Measurements from ENCODE around the gene CHD2.

Gene CHD2

GRCh38 chr15:92930776-92931175 is 30.7 kb downstream of the CHD2 start:
- DNase-seq (ENCODE audit: low spot score): no peak

- DNase-seq (ENCODE audit: low spot score): no peak
Measured at GRCh38 chr15:92932946-92933649, 33.0 kb downstream of the CHD2 start.

GRCh38 chr15:92933831-92934230 is 33.7 kb downstream of the CHD2 start:
- no peak for DNase-seq (ENCODE audit: low spot score)

GRCh38 chr15:92934716-92935115 is 34.6 kb downstream of the CHD2 start:
- no peak for DNase-seq (ENCODE audit: low spot score)

DNA sequence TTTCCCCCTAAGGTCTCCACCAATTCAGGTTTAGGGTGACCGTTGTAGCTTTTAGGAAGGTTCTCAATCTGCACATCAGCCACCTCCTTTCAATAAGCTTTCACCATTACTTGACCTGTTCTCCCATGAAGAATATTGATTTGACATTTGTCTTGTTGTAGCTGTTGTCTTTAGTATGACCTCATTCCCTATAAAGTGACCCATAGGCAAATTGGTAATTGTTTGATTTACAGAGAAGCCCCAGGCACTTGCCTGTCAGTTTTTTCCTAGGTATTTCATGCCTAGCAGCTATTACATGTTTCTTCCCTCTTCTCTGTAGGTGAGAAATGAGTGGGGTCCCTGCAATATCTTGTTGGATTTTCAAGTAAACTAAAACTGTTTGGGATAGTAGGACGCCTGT is 36.0 kb downstream of the CHD2 start:
- no peak for DNase-seq (ENCODE audit: low spot score)

DNA sequence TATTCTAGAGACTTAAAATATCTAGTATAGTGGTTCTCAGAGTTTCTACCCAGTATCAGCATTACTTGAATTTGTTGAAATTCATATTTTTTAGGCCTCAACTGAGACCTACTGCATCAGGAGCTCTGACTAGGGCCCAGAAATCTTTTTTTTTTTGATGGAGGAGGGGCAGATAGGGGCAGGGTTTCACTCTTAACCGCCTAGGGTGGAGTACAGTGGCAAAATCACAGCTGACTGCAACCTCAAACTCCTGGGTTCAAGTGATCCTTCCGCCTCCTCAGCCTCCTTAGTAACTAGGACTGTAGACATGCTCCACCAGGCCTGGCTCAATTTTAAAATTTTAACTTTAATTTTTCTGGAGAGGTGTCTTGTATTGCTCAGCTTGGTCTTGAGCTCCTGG is 36.6 kb downstream of the CHD2 start:
- no peak for DNase-seq (ENCODE audit: low spot score)

DNA sequence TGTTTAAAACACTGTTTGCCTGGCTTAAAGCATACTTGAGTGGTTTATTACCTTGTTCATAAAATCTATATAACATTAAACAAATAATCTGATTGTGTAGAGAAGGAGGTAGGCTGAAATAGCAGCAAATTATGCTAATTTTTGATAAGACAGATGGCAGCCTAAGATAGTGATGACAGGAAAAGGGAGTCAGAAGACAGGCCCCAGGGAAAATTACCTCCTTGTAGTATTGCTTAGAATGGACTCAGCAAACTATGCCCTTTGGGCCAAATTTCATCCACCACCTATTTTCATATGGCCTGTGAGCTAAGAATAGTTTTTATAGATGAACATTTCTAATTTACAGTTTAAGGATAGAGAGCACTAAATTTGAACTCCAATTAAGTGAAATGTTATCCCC is 37.8 kb downstream of the CHD2 start:
- no peak for DNase-seq (ENCODE audit: low spot score)

- DNase-seq (ENCODE audit: low spot score): no peak
Measured at GRCh38 chr15:92938387-92938786, 38.3 kb downstream of the CHD2 start.

GRCh38 chr15:92941668-92942067 is 41.5 kb downstream of the CHD2 start:
- DNase-seq (ENCODE audit: low spot score): no peak

DNA sequence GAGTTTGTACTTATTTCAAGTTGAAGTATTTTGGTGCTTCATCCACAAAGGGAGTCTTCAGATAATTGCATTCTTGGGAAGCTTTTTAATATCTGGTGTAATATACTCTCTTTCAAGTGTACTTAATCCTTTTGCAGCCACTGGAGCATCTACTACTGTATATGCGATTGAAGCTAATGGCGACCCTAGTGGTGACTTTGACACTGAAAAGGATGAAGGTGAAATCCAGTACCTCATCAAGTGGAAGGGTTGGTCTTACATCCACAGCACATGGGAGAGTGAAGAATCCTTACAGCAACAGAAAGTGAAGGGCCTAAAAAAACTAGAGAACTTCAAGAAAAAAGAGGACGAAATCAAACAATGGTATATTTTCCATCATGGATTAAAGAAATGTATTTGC is 42.6 kb downstream of the CHD2 start:
- no peak for DNase-seq (ENCODE audit: low spot score)

DNA sequence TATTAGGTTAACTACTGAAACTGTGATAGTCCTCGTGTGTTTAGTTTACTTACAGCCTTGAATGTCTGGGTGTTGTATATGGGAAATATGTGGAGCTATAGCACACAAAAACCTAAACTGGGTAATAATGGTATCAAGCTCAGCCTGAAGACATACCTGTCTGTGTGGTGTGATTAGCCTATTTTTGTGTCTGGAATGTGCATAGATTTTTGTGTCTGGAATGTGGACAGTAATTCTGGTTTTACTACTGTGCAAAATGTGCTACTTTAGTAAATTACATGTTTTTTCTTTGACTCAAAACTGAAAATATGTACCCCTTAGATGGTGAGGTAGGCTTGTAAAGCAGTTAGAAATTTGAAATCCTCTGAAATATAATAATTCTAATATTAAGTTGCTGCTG is 43.5 kb downstream of the CHD2 start:
- no peak for DNase-seq (ENCODE audit: low spot score)

GRCh38 chr15:92944946-92945521 is 44.9 kb downstream of the CHD2 start:
- DNase-seq (ENCODE audit: low spot score): no peak

GRCh38 chr15:92947071-92947730 is 47.1 kb downstream of the CHD2 start:
- no peak for DNase-seq (ENCODE audit: low spot score)

DNA sequence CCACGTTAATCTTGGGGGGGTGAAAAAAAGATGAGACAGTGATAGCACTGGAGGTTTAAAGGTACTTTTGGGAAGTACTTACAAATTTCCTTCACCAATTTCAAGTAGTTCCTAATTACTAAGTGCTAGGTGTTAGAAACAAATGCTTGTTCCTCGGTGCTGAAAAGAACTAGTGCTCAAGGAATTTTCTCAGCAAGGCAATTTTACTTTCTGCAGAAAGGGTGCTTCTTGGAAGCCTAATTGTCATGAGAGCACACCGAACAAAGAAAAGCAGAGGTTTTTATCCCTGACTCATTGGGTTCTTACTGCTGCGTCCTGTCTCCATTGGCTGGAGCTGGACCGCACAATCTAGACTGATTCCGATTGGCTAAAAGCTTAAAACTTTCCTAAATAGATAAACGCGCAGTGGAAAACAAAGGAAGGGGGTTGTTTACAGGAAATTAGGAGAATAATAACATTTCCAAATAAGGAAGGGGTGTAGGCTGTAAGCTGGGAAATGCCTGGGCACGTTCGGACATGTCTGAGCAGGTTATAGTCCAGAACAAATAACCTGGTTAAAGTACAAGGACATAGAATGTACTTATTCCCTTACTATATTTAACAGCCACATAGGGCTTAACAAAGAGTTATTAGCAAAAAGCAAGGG is 49.6 kb downstream of the CHD2 start:
- DNase-seq (ENCODE audit: low spot score): no peak

DNA sequence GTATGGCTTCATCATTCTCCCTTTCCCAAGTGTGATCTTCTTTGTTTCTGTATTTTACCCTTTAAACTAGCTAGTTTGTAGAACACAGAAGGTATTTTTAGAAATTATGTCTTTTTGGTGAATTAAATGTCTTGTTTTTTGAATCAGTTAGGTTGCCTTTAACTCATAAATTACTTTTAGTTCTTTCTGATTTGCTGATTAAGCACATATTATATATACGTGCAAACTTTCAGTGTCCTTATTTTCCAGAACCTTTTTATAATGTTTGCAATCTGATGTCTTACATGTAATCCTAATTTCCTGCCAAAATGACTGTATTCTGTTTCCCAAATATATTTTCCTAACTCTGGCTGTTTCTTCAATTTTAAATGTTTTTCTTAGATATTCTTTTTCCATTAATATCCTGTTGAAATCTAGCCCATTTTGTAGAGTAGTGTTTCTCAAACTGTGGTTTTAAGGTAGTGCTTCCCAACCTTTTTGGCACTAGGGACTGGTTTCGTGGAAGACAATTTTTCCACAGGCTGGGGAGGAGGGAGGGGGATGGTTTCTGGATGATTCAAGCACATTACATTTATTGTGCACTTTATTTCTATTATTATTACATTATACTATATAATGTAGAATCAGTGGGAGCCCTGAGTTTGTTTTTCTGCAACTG is 51.8 kb downstream of the CHD2 start:
- no peak for DNase-seq (ENCODE audit: low spot score)

DNA sequence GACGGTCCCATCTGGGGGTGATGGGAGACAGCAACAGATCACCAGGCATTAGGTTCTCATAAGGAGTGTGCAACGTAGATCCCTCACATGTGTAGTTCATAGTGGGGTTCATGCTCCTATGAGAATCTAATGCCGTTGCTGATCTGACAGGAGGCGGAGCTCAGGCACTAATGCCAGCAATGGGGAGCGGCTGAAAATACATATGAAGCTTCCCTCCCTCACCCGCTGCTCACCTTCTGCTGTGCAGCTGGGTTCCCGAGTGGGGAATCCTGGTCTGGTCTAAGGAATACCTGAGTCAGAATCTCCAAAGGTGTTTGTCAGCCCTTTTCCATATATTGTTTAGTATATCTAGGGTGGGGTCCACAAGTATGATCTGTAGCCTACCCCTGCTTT is 52.3 kb downstream of the CHD2 start:
- DNase-seq (ENCODE audit: low spot score): no peak

- DNase-seq (ENCODE audit: low spot score): no peak
Measured at GRCh38 chr15:92953566-92953965, 53.4 kb downstream of the CHD2 start.

DNA sequence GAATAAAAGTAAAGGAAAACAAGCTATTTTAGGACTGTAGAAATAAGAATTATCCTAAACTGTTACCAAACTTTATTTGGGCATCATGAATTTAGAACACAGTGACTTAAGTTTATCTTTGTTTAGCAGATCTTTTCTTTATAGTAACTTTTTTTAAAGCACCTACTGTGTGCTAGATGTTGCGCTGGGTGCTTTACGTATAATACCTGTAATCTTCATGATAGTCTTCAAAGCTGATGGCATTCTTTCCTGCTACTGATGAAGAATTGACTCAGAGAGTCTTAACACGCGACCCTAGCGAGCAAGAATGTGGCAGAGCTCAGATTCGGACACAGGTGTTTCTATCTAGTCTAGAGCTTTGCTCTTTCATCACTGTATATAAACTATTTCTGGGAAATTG is 53.9 kb downstream of the CHD2 start:
- DNase-seq (ENCODE audit: low spot score): no peak

- no peak for DNase-seq (ENCODE audit: low spot score)
Measured at GRCh38 chr15:92954578-92954977, 54.5 kb downstream of the CHD2 start.

GRCh38 chr15:92955706-92956105 is 55.6 kb downstream of the CHD2 start:
- no peak for DNase-seq (ENCODE audit: low spot score)

- DNase-seq (ENCODE audit: low spot score): no peak
Measured at GRCh38 chr15:92958105-92958504, 58.0 kb downstream of the CHD2 start.

DNA sequence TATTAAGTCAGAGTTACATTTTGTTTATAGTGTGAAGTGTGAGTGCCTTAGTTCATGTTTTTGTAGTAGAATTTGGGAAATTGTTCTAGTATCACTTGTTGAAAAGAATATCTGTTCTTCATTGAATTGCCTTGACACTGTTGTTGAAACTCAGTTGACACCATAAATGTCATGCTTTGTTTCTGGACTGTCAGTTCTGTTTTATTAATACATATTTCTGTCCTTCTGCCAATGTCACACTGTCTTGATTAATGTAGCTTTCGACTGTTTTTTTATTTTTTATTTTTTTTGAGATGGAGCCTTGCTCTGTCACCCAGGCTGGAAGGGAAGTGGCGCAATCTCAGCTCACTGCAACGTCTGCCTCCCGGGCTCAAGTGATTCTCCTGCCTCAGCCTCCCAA is 59.1 kb downstream of the CHD2 start:
- DNase-seq (ENCODE audit: low spot score): no peak
